Measurements from ENCODE around the gene MT1M.

- TF ChIP-seq CTCF (IDR thresholded peaks at IDR 0.05): no peak
- TF ChIP-seq MAZ (IDR thresholded peaks at IDR 0.05; ENCODE audit: borderline replicate concordance, low read depth, low read length): no peak
- no peak for TF ChIP-seq TP53 (CRISPR knock-in tag; IDR thresholded peaks at IDR 0.05)
These were observed 36.8 kb downstream of the MT1M start, which contains the start of gene MT1H for GRCh38 chr16:56669005-56669839.
